HG02678 (cell line): ENCODE measurements around the gene GPR141.
A peak's percentile ranks its signal among the peaks of the same experiment; 100 is the strongest.

Source experiments
- ATAC-seq: cut with Tn5 transposase; IDR thresholded peaks from one replicate; pipeline ENCODE4 v1.9.1; 2021; ENCODE audit warnings: mild to moderate bottlenecking, moderate library complexity; ENCODE audit not compliant: unreplicated experiment

Gene GPR141, protein sequence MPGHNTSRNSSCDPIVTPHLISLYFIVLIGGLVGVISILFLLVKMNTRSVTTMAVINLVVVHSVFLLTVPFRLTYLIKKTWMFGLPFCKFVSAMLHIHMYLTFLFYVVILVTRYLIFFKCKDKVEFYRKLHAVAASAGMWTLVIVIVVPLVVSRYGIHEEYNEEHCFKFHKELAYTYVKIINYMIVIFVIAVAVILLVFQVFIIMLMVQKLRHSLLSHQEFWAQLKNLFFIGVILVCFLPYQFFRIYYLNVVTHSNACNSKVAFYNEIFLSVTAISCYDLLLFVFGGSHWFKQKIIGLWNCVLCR

DNA sequence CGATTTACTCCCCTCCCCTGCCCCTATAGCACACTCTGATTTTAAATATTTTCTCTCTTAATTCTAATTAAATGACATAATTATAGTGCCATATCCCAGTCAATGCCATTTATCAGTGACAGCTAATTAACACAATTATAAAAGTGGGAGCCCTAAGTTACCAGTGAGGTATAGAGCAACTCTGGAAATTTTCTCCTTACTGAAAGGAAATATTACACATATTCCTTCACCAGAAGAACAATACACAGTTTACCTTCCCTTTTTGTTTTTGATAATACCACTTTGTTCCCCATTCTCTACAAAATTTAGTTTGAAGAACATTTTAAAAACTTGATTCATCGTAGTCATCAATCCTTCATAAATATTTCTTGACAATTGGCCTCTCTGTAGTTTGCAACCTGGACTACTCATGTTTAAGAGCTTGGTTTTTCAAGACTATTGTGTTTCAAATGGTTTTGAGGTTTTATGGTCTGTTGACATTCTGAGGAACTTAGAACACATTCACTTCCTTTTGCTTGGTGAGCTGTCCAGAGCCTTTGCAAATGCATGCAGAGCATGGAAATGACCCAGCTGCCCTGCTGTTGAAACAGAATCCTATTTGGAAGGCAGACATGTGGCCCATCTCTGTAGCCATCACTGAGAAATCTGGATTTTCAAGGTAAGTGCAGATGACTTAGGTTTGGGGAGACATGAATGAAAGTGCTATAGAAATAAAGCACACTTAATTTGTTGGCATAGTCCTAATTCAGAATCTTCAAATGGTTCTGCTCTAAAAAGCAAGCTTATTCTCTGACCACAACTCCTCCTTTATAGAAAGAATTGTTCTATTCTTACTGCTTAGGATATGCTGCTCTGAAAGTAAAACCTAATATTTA lies at the start of gene GPR141:
Gene GPR141, plus strand, starts transcription at position 521 of the 875 bp plus-strand sequence. CDS start 56,628 bp downstream, outside the sequence.
- ATAC-seq: peak; percentile 95

DNA sequence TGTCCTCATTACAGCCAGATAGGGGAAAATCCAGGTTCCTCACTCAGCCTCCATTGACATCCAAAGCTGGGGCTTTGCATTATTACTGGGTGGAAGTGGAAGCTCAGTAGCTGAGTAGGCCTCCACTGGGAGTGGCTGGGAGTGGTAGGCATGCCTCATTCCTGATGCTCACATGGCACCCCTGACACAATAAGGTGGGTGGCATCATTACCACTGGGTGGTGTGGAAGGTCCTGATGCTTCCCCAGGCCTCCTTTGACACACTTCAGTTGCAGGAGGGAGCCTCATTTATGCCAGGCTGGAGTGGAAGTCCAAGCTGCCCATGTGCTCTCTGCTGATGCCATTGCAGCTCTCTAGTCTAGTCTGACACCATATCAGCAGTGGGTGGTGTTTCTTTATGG lies 48.2 kb upstream of the GPR141 start:
- ATAC-seq: no peak

DNA sequence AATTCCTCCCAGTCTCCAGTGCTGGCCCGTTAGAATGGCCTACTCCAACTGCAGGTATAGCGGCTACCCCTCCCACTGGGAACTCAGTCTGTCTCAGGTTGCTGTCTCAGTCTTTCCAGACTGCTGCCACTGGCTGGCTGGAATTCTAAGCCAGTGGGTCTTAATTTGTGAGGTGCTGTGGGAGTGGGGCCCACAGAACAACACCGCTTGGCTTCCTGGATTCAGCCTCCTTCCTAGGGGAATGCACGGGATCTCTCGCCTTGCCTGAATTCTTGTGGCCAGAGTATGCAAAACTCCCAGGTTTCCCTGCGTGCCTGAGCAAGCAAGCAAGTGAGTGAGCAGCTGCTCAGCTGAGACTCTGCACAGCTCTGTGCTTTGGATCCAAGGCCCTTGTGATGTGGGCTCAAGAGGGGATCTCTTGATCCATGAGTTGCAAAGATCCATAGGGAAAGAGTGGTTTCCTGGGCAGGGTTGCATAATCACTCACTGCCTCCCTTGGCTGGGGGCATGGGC lies 41.5 kb upstream of the GPR141 start:
- ATAC-seq: no peak

DNA sequence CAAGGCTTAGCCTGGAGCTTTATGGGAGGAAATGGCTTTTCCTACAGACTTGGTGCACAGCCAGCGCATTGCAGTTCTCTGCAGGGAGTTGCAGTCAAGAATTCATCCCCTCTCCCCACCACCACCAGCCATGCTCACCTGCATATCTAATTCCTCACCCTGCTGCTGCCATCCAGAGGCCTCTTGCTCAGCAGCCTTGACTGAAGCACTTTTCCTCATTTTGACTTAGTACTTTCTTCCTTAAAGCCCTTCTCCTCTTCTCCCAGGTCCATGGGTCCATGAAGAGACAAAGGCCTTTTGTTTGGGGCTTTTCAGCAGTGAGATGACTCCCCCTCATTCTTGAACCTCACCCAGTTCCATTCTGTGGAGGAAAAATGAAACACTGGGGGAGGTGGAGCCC lies 39.7 kb upstream of the GPR141 start:
- no peak for ATAC-seq

DNA sequence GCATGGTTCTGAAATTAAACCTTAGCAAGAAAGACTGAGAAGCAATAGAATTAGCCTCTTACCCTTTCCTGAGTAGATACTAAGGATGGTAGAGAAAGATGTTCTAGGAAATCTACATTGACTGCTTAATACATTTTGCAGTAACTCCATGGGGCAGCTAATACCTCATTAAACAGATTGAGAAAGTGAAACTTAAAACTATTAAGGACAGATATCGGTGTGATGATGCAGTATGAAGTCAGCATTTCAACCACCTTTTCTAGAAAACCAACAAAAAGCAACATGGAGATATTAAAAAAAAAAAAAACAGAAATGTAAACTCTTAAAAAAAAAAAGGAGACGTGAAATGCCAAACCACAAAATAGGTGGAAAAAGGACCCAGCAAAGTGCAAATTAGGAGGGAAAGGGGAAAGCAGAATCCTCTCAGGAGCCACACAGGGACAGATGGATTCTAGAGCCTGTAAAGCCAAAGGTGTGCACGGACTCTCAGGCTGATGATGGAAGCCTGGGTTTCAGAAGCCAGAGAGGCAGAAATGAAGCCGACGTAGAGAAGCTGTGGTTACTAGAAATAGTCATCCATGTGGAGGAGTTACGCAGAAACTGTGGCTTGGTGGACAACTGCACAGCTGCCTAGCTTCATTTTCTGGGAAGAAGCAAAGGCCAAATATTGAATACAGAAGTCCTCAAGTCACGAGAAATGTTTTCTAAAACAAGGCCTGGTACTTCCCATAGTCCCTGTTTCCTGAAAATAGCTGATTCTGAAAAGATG lies 38.1 kb upstream of the GPR141 start:
- ATAC-seq: no peak

DNA sequence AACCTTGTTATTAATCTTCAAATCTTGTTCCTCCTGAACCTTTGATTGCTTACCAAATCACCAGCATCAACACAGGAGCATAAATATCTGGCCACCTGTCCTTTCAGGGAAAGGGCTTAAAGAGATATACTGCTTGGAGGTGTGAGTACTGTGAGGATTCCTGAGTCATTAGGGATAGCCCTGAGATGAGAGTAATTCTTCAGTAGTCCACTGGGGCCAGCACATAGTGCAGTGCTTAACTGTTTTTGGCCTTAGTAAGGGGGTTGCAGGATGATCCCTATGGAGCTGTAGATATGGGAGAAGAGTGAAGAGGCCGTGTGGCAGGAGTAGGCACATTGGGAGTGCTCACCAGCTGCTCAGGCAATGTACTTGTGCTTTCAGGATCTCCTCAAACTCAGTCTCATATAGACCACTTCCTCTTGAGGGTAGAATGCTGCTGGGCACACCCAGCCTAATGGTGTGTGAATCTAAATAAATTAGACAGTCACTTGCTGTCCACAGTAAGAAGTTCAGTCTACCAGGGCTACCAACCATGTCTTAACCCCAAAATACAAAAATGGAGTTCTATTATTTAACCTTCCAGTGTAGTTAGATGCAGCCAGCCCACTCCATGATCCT lies 26.5 kb upstream of the GPR141 start:
- peak; percentile 97 for ATAC-seq

DNA sequence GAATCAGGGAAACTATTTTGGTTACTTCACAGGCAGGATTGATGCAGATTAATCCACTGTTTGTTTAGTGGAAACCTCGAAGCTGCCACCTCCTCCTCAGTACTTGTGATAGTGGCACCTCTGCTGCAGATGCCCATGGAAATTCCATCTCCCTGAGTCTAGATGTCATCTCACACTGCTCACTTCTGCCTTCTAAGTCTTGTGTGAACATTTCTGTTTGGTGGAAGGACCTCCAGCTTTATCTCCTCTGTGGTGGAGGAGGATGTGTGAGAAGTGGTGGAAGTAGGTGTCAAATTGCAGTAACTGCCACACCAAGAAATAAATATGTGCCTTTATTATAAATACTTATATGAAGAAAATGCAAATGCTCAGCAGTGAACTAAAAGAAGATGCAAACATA lies 25.8 kb upstream of the GPR141 start:
- no peak for ATAC-seq

DNA sequence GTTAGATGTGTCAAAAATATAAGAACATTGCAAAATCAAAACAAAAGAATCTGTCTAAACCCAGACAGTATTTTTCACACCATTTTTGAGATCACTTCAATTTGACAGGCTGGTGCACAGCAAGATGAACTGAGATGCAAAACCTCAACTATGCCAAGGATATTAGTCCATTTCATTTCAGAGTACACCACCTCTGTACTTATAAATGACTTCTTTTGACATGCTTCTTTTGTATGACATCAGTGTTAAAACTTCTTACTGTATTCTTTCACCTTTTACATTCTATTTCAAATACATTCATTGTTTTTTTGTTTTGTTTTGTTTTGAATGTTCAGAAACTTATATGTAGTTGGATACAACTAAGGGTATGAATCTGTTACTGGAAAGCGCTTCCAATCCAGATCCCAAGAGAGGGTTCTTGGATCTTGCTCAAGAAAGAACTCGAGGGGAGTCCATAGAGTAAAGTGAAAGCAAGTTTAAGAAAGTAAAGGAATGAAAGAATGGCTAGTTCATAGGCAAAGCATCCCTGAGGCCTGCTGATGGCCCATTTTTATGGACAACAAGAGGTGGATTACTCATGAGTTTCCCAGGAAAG lies 23.5 kb upstream of the GPR141 start:
- ATAC-seq: no peak

DNA sequence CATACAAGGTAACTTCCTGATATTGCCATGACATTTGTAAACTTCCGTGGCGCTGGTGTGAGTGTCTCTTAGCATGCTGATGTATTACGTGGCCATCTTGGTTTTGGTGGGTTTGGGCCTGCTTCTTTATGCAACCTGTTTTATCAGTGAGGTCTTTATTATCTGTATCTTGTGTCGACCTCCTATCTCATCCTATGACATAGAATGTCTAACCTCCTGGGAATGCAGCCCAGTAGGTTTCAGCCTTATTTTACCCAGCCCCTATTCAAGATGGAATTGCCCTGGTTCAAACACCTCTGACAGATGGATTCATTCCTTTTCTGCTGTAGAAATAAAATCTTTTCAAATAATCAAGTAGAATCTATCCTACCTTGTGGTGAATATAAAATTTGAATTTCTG lies 23.0 kb upstream of the GPR141 start:
- ATAC-seq: no peak

DNA sequence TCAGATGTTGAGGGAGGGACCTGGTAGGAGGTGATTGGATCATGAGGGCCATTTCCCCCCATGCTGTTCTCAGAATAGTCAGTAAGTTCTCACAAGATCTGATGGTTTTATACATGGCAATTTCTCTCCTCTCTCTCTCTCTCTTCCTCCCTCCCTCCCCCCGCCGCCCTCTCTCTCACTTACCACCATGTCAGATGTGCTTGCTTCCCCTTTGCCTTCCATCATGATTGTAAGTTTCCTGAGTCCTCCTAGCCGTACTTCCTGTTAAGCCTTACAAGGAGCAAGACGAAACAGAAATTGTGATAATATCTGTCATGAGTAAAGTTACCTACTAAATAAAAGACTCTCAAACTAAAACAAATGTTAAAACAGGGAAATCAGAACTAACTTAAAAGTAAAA lies 19.9 kb upstream of the GPR141 start:
- ATAC-seq: no peak

DNA sequence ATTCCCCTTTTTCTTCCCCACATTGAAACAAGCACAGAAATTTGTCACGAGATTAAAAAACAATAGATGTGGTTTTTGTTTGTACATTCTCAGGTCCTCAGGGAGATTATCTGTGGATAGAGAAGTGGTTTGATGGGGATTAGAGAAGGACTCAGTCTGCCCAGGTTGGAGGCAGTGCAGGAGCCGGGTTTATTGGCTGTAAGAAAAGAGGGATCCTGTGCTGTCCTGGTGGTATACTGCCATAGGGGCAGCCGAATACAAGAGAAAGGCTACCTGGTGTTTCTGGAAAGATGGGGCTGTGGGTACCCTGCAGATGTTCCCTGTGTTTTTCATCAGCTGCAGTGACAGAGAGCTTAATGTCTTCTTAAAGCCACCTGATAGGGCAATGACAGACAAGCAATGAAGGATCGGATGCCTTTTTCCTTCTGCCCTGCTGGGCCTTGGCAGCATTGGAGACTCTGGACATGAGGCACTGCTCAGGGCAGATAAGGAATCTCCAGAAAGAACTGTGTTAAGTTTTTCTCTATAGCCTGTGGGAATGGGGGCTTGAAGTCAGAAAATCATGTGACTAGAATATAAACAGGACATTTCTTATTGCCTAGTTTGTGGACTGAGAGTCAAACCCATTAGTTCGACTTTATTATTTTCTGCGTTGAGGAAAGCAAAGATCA lies 18.1 kb upstream of the GPR141 start:
- no peak for ATAC-seq

DNA sequence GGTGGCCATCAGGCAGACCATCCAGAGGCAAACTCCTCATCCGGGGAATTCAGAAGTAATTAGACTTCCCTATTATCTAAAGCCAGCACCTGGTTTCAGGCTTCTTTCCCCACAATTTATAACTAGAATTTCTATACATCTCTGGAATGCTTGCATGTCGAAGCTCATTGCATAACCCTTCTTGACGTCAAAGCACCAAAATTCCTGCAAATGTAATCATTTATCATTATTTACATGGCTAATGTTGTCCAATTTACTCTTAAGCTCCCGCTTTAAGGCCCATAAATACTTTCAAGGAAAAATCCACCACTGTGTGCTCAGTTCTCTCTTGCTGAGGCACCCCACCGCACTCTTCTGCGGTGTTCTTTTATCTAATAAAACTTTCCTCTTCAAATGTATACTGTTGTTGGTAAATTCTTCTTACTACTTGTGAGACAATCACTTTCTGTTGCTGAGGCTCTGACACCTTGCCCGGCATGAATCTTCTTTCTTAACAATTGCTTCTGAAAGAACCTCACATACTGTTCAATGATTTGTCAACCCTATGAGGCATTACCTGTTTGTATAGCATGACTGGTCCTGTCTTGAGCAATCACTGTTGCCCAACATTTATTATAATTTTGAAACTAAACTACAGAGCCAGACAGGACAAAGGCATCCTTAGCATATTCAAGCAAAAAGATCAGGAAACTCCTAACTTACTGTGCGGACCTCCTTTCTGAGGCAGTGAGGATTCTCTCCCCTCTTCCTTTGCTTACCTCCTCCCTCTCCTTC lies 17.4 kb upstream of the GPR141 start:
- ATAC-seq: no peak

DNA sequence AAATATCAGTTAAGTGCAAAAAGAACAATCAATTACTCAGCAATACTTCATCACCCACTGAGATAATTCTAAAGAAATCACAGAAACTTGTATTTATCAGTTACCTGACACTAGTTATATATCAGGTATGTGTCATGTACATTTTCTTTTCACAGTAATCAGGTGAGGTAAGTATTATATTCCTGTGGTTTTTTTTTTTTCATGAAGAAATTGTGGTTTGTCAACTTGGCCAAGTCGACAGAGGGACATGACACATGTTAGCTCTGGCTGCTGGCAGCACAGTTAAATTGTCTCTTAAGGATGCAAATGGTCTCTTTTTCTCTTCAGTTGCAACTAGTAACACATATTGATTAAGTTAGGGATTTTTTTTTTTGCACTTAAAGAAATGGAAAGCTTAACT lies 13.7 kb upstream of the GPR141 start:
- no peak for ATAC-seq

DNA sequence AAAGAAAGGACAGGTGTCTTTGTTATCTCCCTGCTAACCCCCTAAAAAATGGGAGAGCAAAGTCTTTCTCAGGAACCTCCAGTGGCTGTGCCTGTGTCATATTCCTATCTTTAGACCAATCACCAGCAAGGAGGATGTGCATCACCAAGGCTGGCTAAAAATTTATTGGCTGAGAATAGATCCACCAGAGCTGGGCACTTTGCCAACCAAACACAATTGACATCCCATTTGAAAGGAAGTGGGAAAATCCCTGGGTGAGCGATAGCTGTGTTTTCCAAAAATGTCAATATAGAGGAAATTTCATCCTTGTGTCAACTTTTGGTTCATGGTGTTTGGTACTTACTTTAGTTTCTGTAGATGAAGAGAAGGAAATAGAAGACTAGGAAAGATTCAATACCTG lies 13.1 kb upstream of the GPR141 start:
- ATAC-seq: no peak

DNA sequence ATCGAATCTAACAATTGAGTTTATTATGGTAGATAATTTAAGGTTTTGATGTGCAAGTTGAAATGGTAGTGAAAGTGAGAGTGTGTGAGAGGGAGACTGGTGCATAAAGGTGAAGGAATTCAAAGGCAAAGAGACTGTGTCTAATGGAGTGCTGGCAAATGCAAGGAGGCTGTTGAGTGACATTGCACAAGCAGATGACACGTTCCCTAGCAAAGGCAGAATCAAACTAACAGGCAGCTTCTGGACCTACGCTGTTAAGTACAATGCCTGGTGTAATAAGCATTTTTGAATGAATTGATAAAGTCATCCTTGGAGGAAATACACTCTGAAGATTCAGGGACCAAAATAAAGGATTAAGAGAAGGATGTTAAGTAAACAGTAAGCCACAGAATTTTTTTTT lies 11.7 kb upstream of the GPR141 start:
- no peak for ATAC-seq

DNA sequence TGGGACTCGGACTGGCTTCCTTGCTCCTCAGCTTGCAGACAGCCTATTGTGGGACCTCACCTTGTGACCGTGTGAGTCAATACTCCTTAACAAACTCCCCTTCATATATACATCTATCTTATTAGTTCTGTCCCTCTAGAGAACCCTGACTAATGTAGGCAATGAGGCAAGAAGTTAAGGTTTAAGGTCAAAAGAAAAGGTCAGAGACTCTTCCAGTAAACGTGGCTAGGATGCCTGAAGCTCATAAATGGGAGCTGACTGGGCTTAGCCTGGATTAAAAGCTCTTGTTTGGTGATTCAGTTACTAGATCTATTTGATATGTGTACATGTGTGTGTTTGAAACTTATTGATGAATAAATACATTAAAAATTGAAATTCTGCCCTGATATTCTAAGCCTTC lies 10.6 kb upstream of the GPR141 start:
- no peak for ATAC-seq

DNA sequence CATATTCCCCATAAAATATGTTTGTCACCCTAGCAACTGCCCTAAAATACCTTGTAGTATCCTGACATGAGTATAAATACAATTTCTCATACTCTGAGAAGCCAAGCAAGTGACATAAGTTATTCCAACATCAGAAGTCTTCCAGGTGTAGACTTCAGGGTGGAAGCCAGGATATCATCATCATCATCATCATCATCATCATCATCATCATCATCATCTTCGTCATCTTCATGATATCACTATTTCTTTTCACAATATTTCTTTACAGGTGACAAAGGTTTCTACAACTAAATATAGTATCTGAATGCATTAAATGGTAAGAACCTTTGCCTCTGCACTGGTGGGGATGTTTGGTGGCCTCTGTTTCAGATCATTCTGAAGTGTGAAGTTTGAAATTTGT lies 10.0 kb upstream of the GPR141 start:
- no peak for ATAC-seq

DNA sequence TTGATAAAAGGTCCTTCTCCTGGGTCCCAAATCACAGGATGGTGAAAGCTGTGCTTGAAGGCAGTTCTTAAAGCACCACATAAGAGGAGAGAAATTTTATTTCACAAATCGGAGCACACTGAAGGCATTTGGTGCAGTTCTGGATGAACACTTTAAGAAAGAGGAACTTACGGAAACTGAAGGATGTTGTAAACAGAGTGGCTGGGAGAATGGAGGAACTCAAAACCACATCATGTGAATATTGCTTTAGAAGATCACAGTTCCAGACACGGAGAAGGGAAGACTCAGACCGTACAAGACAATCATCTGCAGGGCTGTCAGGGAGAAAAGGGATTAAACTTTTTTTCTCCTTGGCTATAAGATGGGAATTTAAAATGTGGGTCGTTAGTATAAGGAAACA lies 9.0 kb upstream of the GPR141 start:
- ATAC-seq: no peak

DNA sequence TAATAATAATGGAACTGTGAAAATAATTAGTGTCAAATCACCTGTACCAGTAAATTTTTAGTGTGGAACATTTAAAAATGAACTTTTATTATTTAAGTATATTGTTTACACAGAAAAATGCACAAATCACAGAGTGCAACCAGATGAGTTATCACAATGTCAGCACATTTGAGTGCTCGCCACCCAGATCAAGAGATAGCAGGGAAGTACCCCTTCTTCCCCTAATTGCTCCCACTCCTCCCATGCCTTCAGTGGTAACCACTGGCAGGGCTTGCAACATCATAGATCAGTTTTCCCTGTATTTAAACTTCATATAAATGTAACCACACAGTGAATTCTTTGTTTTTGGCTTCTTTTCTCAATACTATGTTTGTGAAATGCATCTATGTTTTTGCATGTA lies 7.8 kb upstream of the GPR141 start:
- ATAC-seq: no peak
